Esophagus muscularis mucosa (tissue), 4 donors: Measurements from ENCODE around the gene COL5A2. TPM values are rescaled to one million over a fixed set of nuclear protein-coding genes. Genes with fewer than 3 reads are reported as not detected.

Experiments
- DNase-seq: peaks from one replicate; pipeline ENCODE4 v3.0.0-alpha.2; 2017; ENCODE audit errors: extremely low spot score
- H3K27ac ChIP-seq, 4 donors: fragments of 200-600 bp; sonication (generic); replicated peaks in 1 of 4; 1 replicate in 3 of 4; 2 replicates in 1 of 4; pipeline ENCODE4 v1.5.1; 2016 to 2019; ENCODE audit warnings: mild to moderate bottlenecking in 1 of 4
- H3K27me3 ChIP-seq, 4 donors: fragments of 200-600 bp; sonication (generic); one replicate each; pipeline versions ENCODE4 v1.5.1 to v1.6.0; 2016 to 2019
- H3K36me3 ChIP-seq, 4 donors: fragments of 200-600 bp; sonication (generic); one replicate each; pipeline ENCODE4 v1.5.1; 2016 to 2019
- H3K4me1 ChIP-seq, 4 donors: fragments of 200-600 bp; sonication (generic); one replicate each; pipeline ENCODE4 v1.5.1; 2016 to 2019
- H3K4me3 ChIP-seq, 4 donors: fragments of 200-600 bp; sonication (generic); 1 replicate in 2 of 4; 2 replicates in 2 of 4; pipeline ENCODE4 v1.5.1; 2016 to 2019; ENCODE audit warnings: mild to moderate bottlenecking in 4 of 4, moderate library complexity in 1 of 4
- H3K9me3 ChIP-seq, 4 donors: fragments of 200-600 bp; sonication (generic); 1 replicate in 3 of 4; 2 replicates in 1 of 4; pipeline ENCODE4 v1.5.1; 2016 to 2019
- CTCF ChIP-seq, 3 experiments: fragments of 200-600 bp in 2 of 3; fragments of 450-650 bp in 1 of 3; sonication (generic) in 2 of 3; IDR thresholded peaks; one replicate each; pipeline ENCODE4 v1.5.1; 2017 to 2019; ENCODE audit warnings: antibody characterized with exemption in 3 of 3, mild to moderate bottlenecking in 2 of 3, moderate library complexity in 1 of 3
- EP300 ChIP-seq: sonication (generic); formaldehyde crosslinking; IDR thresholded peaks from one replicate; pipeline ENCODE4 v1.6.1; 2017; ENCODE audit warnings: antibody characterized with exemption
- POLR2A ChIP-seq: fragments of 450-650 bp; IDR thresholded peaks from one replicate; pipeline ENCODE4 v1.6.1; 2017; ENCODE audit warnings: antibody characterized with exemption, moderate library complexity, mild to moderate bottlenecking, low read depth
- POLR2AphosphoS5 ChIP-seq, 2 donors: sonication (generic); formaldehyde crosslinking; IDR thresholded peaks; one replicate each; pipeline ENCODE4 v1.6.1; 2017; ENCODE audit warnings: antibody characterized with exemption in 2 of 2
- WGBS: methylation state at CpG from one replicate; pipeline ENCODE4 v1.1.5; 2018; 5-methylcytosine and 5-hydroxymethylcytosine counted together
- intact Hi-C: fragments of 100-400 bp; cut with DNase I; formaldehyde crosslinking; loops from one replicate; pipeline ENCODE4 v1.15.1; 2023
- total RNA-seq, 4 donors: library from RNA; depleted of rRNA; stranded (reverse); fragments of >200 nt; gene quantifications; one replicate each; pipeline versions ENCODE4 v1.1.0 to v1.2.1, GENCODE V29; 2016

Gene COL5A2
- total RNA-seq, 4 donors from 2014 or later: 49.9 to 68.5 (median 59.0) TPM

DNA sequence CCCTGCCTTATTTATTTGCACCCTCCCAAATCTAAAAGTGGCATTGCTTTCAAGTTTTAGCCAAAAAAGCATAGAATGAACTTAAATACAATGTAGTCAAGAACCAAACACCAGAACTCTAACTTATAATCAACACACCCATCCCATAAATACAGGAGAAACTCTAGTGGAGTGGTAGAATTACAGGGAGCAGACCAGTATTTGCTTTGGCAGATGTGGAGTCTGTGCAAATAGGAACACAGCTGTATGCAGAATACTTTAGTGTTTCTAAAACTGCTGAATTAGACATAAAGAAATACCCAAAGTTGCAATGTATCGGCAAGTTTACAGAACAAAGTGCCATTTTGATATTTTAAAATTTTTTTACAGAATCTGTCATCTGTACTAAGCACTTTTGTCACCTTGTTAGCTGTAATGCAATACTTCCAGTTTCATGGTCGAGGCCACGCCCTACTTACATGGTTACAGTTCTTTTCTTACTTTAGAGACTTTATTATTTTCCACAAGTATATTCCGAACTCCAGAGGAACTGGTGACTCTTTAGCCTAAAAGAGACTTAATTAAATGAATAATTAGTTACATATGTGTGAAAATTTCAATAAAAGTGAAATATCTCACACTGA, 23.7 kb upstream of the COL5A2 start:
- Histone ChIP-seq H3K27me3 (no peaks in the 10 kb centered on the region), H3K4me1 (no peaks in the 10 kb centered on the region), H3K36me3 (no peaks in the 10 kb centered on the region), H3K27ac (no peak overlapping the region), H3K9me3 (no peaks in the 10 kb centered on the region), H3K4me3 (no peak overlapping the region)
- TF ChIP-seq POLR2AphosphoS5 (IDR thresholded peaks at IDR 0.05) (no peak), EP300 (no peak), CTCF (IDR thresholded peaks at IDR 0.05) (no peak), POLR2A (no peak)
- 88% methylated on average over 4 of the region's 4 CpGs for WGBS
- intact Hi-C loops: no loop called here
- no peak for DNase-seq

DNA sequence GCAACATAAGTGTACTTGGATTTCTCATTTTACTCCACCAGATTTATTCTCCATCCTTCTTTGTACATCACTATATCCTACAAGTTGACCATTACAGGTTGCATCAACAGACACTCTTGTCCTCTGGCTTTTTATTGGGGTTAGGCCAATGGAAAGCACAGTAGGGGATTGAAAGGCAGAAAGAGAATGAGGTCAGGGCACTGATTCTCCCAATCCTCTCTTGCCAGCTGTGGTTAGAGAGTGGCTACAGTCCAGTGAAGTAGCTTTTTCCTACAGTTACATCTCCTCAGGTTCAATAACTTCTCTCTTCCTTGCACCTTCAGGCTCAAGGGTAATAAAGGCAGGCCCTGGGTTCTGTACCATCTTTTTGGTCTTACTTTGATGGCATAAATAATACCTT, 20.2 kb upstream of the COL5A2 start:
- H3K4me3 ChIP-seq: no peak overlapping the region
- no peak for DNase-seq
- no peak overlapping the region for H3K27ac ChIP-seq
- TF ChIP-seq CTCF (IDR thresholded peaks at IDR 0.05) (no peak), POLR2A (no peak), POLR2AphosphoS5 (IDR thresholded peaks at IDR 0.05) (no peak), EP300 (no peak)
- H3K9me3 ChIP-seq: no peaks in the 10 kb centered on the region
- H3K36me3 ChIP-seq: no peaks in the 10 kb centered on the region
- H3K27me3 ChIP-seq: no peaks in the 10 kb centered on the region
- no peaks in the 10 kb centered on the region for H3K4me1 ChIP-seq
- intact Hi-C loops: no loop called here

GRCh38 chr2:189192766-189193165, 13.2 kb upstream of the COL5A2 start:
- H3K4me1 ChIP-seq: no peaks in the 10 kb centered on the region
- no peaks in the 10 kb centered on the region for H3K9me3 ChIP-seq
- DNase-seq: no peak
- intact Hi-C loops: no loop called here
- no peak for TF ChIP-seq POLR2A
- TF ChIP-seq POLR2AphosphoS5 (IDR thresholded peaks at IDR 0.05): no peak
- TF ChIP-seq CTCF (IDR thresholded peaks at IDR 0.05): no peak
- no peak for TF ChIP-seq EP300
- H3K4me3 ChIP-seq: no peak overlapping the region
- no peaks in the 10 kb centered on the region for H3K36me3 ChIP-seq
- no peak overlapping the region for H3K27ac ChIP-seq
- 100% methylated on average over 1 of the region's 1 CpG for WGBS
- no peaks in the 10 kb centered on the region for H3K27me3 ChIP-seq

DNA sequence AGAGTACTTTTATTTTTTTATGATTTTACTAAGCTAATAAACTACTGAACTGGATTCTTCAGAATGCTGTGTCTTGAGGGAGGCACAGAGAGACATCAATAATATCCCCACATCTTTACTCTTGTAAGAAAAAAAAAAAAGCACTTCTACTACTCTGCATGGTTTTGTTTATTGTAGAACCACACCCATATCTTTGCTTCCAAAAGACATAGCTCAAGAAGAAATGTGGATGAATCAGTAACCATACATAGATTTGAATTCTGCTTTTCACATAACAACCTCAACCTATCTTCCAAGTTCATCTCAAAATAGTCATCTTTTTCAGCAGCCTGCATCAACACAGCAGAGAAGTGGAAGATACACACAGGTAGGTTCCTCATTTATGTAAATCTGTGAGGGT, 12.2 kb upstream of the COL5A2 start:
- no peaks in the 10 kb centered on the region for H3K36me3 ChIP-seq
- intact Hi-C loops: no loop called here
- H3K4me3 ChIP-seq: no peak overlapping the region
- no peak for TF ChIP-seq EP300
- no peak for TF ChIP-seq POLR2AphosphoS5 (IDR thresholded peaks at IDR 0.05)
- no peak for TF ChIP-seq POLR2A
- no peak for TF ChIP-seq CTCF (IDR thresholded peaks at IDR 0.05)
- H3K27ac ChIP-seq: no peak overlapping the region
- no peak for DNase-seq
- no peaks in the 10 kb centered on the region for H3K27me3 ChIP-seq
- no peaks in the 10 kb centered on the region for H3K9me3 ChIP-seq
- H3K4me1 ChIP-seq: no peaks in the 10 kb centered on the region

- H3K4me1 ChIP-seq: no peaks in the 10 kb centered on the region
- no peak overlapping the region for H3K4me3 ChIP-seq
- intact Hi-C loops: no loop called here
- H3K27me3 ChIP-seq: no peaks in the 10 kb centered on the region
- WGBS: 94% methylated on average over 3 of the region's 3 CpGs
- no peaks in the 10 kb centered on the region for H3K36me3 ChIP-seq
- TF ChIP-seq EP300 (no peak), POLR2AphosphoS5 (IDR thresholded peaks at IDR 0.05) (no peak), POLR2A (no peak), CTCF (IDR thresholded peaks at IDR 0.05) (no peak)
- no peaks in the 10 kb centered on the region for H3K9me3 ChIP-seq
- no peak for DNase-seq
- no peak overlapping the region for H3K27ac ChIP-seq
These were observed 11.1 kb upstream of the COL5A2 start for GRCh38 chr2:189190685-189191084.
